CD4-positive, alpha-beta T cell treated with Interleukin-6 for 4 hours (primary cell): ENCODE data around the gene OR5H14.
"Not testable (repeated sequence)": the region's sequence is repeated elsewhere in the genome, so short reads cannot be mapped to it uniquely, and the experiment has no call there.

ENCODE experiments used
- DNase-seq: peaks from one replicate; pipeline ENCODE4 v3.0.0-alpha.2; 2020; ENCODE audit warnings: mixed read lengths

Gene OR5H14

GRCh38 chr3:98147179-98147578 is at the start of gene OR5H14:
TSS of gene OR5H14 (plus strand) at chr3:98147479. CDS start at chr3:98149386, 1,907 bp downstream.
- no peak for DNase-seq

- DNase-seq, result no peak
These were observed 47.4 kb upstream of the OR5H14 start for GRCh38 chr3:98099848-98100247.

- DNase-seq, result no peak
These were observed 39.1 kb upstream of the OR5H14 start for GRCh38 chr3:98108162-98108561.

GRCh38 chr3:98109807-98110549 is 37.3 kb upstream of the OR5H14 start:
- DNase-seq, result no peak

GRCh38 chr3:98110550-98110908 is 36.8 kb upstream of the OR5H14 start:
- DNase-seq, result no peak

- no peak for DNase-seq
These were observed 33.0 kb upstream of the OR5H14 start for GRCh38 chr3:98114264-98114663.

GRCh38 chr3:98115717-98116116 is 31.6 kb upstream of the OR5H14 start:
- DNase-seq, result no peak

GRCh38 chr3:98130421-98130820 is 16.9 kb upstream of the OR5H14 start, which contains the start of gene OR5H1:
TSS of gene OR5H1 (plus strand) at chr3:98130721. CDS start at chr3:98132698, 1,977 bp downstream.
- DNase-seq, result no peak

- no peak for DNase-seq
These were observed 10.6 kb upstream of the OR5H14 start for GRCh38 chr3:98136631-98137030.

GRCh38 chr3:98137826-98138557 is 9.3 kb upstream of the OR5H14 start:
- DNase-seq, result not testable (repeated sequence)

GRCh38 chr3:98140531-98140930 is 6.7 kb upstream of the OR5H14 start:
- DNase-seq, result no peak

GRCh38 chr3:98148751-98149150 is 1.5 kb downstream of the OR5H14 start:
- no peak for DNase-seq

GRCh38 chr3:98149456-98149855 is 2.2 kb downstream of the OR5H14 start:
- not testable (repeated sequence) for DNase-seq

- no peak for DNase-seq
These were observed 4.0 kb downstream of the OR5H14 start for GRCh38 chr3:98151241-98151640.

- no peak for DNase-seq
These were observed 19.1 kb downstream of the OR5H14 start, which contains the start of gene OR5H15 for GRCh38 chr3:98166396-98166795. TSS of gene OR5H15 (plus strand) at chr3:98166696. CDS start at chr3:98168700, 2,004 bp downstream.

GRCh38 chr3:98171071-98171470 is 23.8 kb downstream of the OR5H14 start:
- DNase-seq, result no peak

- no peak for DNase-seq
These were observed 25.3 kb downstream of the OR5H14 start for GRCh38 chr3:98172621-98173020.

GRCh38 chr3:98180319-98180890 is 33.1 kb downstream of the OR5H14 start:
- no peak for DNase-seq

- DNase-seq, result no peak
These were observed 34.9 kb downstream of the OR5H14 start for GRCh38 chr3:98182196-98182595.

- no peak for DNase-seq
These were observed 37.9 kb downstream of the OR5H14 start for GRCh38 chr3:98185180-98185579.

GRCh38 chr3:98188545-98188944 is 41.3 kb downstream of the OR5H14 start:
- no peak for DNase-seq

GRCh38 chr3:98190911-98191310 is 43.6 kb downstream of the OR5H14 start:
- DNase-seq, result not testable (repeated sequence)

- not testable (repeated sequence) for DNase-seq
These were observed 49.0 kb downstream of the OR5H14 start for GRCh38 chr3:98196293-98196692.

- DNase-seq, result no peak
These were observed 51.7 kb downstream of the OR5H14 start for GRCh38 chr3:98199020-98199419.
